ENCODE results near the gene PASD1.
"Not testable (repeated sequence)": the region's sequence is repeated elsewhere in the genome, so short reads cannot be mapped to it uniquely, and the experiment has no call there.

Gene PASD1

DNA sequence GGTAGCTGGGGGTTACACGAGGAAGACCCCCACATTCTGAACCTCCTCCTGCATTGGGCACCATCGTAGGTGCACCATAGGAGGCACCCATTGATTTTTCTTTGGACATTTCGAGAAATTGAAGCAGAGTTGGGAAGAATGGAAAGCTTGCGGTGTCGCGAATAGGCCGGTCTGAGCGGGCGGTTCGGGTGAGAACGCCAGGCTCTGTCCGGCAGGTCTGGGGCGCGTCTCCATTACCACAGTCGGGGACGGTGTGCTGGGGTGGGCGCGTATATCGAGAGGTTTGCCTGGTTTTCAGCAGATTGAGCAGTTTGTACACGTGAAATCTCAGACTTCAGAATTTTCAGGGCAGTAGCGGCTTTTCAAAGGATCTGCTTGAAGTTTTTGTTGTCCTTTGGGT is 560 bp downstream of the PASD1 start:
- Histone ChIP-seq H3K4me1 (no peaks in the 10 kb centered on the region), H3K27ac (no peak overlapping the region), H3K36me3 (no peaks in the 10 kb centered on the region), H3K27me3 (no peaks in the 10 kb centered on the region), H3K4me3 (no peak overlapping the region), H3K9me3 (no peaks in the 10 kb centered on the region)
- DNase-seq, result no peak
- intact Hi-C loops (cut with DNase I; ENCODE audit: low total_unique reads), result no loop called here
- TF ChIP-seq, protein P1, sequence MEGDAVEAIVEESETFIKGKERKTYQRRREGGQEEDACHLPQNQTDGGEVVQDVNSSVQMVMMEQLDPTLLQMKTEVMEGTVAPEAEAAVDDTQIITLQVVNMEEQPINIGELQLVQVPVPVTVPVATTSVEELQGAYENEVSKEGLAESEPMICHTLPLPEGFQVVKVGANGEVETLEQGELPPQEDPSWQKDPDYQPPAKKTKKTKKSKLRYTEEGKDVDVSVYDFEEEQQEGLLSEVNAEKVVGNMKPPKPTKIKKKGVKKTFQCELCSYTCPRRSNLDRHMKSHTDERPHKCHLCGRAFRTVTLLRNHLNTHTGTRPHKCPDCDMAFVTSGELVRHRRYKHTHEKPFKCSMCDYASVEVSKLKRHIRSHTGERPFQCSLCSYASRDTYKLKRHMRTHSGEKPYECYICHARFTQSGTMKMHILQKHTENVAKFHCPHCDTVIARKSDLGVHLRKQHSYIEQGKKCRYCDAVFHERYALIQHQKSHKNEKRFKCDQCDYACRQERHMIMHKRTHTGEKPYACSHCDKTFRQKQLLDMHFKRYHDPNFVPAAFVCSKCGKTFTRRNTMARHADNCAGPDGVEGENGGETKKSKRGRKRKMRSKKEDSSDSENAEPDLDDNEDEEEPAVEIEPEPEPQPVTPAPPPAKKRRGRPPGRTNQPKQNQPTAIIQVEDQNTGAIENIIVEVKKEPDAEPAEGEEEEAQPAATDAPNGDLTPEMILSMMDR (IDR thresholded peaks at IDR 0.05), result no peak

DNA sequence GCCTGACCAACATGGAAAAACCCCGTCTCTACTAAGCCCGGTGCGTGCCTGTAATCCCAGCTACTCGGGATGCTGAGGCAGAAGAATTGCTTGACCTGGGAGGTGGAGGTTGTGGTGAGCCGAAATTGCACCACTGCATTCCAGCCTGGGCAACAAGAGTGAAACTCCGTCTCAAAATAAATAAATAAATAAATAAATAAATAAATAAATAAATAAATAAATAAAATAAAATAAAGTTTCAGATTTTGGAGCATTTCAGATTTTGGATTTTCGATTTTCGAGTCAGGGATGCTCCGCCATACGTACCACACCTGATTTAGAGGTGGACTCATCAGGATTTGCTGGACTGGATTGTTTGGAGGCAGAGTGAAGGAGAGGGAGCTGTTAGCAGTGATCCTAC is 3.4 kb downstream of the PASD1 start:
- H3K36me3 ChIP-seq; H3K9me3 ChIP-seq; DNase-seq; H3K27ac ChIP-seq; intact Hi-C loops (cut with DNase I; ENCODE audit: low total_unique reads); H3K4me1 ChIP-seq; H3K4me3 ChIP-seq; H3K27me3 ChIP-seq: not testable (repeated sequence)

GRCh38 chrX:151570561-151570960 is 7.1 kb downstream of the PASD1 start:
- H3K4me3 ChIP-seq, result no peak overlapping the region
- no peaks in the 10 kb centered on the region for H3K27me3 ChIP-seq
- no peaks in the 10 kb centered on the region for H3K9me3 ChIP-seq
- H3K4me1 ChIP-seq, result no peaks in the 10 kb centered on the region
- TF ChIP-seq, protein P1 (IDR thresholded peaks at IDR 0.05), result no peak
- H3K36me3 ChIP-seq, result no peaks in the 10 kb centered on the region
- intact Hi-C loops (cut with DNase I; ENCODE audit: low total_unique reads), result no loop called here
- no peak overlapping the region for H3K27ac ChIP-seq
- no peak for DNase-seq

GRCh38 chrX:151593384-151593783 is 29.9 kb downstream of the PASD1 start:
- H3K9me3 ChIP-seq; H3K27me3 ChIP-seq; intact Hi-C loops (cut with DNase I; ENCODE audit: low total_unique reads); H3K4me3 ChIP-seq; DNase-seq; H3K4me1 ChIP-seq; H3K27ac ChIP-seq; H3K36me3 ChIP-seq: not testable (repeated sequence)

DNA sequence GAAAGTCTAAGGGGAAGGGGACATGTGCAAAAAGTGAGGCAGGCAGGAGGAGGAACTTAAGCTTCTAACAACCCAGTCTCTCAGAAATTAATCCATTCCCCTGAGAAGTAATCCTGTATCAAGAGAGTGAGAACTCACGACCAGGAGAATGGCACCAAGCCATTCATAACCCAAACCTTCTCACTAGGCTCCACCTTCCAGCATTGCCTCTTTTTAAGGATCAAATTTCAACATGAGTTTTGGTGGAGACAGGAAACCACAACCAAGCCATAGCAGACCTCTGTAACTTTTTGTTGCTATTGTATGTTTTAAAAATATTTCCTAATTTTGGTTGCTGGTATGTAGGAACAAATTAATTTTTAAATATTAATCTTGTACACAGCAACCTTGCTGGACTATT is 32.8 kb downstream of the PASD1 start:
- no peak for DNase-seq
- H3K27me3 ChIP-seq, result no peaks in the 10 kb centered on the region
- H3K27ac ChIP-seq, result no peak overlapping the region
- H3K9me3 ChIP-seq, result no peaks in the 10 kb centered on the region
- H3K4me1 ChIP-seq, result no peaks in the 10 kb centered on the region
- TF ChIP-seq, protein P1 (IDR thresholded peaks at IDR 0.05), result no peak
- intact Hi-C loops (cut with DNase I; ENCODE audit: low total_unique reads), result no loop called here
- H3K36me3 ChIP-seq, result no peaks in the 10 kb centered on the region
- no peak overlapping the region for H3K4me3 ChIP-seq

- Histone ChIP-seq H3K27me3 (no peaks in the 10 kb centered on the region), H3K36me3 (no peaks in the 10 kb centered on the region), H3K27ac (no peak overlapping the region), H3K9me3 (no peaks in the 10 kb centered on the region), H3K4me1 (no peaks in the 10 kb centered on the region), H3K4me3 (no peak overlapping the region)
- TF ChIP-seq, protein P1 (IDR thresholded peaks at IDR 0.05), result no peak
- intact Hi-C loops (cut with DNase I; ENCODE audit: low total_unique reads), result no loop called here
- DNase-seq, result no peak
Measured at GRCh38 chrX:151604931-151605330, 41.5 kb downstream of the PASD1 start.

DNA sequence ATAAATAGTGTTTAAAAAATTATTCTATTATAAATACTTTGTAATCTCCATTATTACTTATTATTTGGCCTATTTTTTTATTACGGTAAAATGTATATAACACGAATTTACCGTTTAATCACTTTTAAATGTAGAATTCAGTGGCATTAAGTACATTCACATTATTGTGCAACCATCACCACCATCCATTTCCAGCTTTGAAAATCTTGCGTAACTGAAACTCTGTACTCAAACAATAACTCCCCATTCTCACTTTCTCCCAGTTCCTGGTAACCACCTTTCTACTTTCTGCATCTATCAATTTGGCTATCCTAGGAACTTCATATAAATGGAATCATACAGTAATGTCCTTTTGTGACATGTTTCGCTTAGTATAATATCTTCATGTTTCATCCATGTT is 45.7 kb downstream of the PASD1 start:
- Histone ChIP-seq H3K36me3 (no peaks in the 10 kb centered on the region), H3K27me3 (no peaks in the 10 kb centered on the region), H3K4me1 (no peaks in the 10 kb centered on the region), H3K9me3 (no peaks in the 10 kb centered on the region), H3K27ac (no peak overlapping the region), H3K4me3 (no peak overlapping the region)
- DNase-seq, result no peak
- TF ChIP-seq, protein P1 (IDR thresholded peaks at IDR 0.05), result no peak
- intact Hi-C loops (cut with DNase I; ENCODE audit: low total_unique reads), result no loop called here

Data from tibial artery (tissue), 4 donors.